Measurements from ENCODE around the gene PEX5L. TPM values are rescaled to one million over a fixed set of nuclear protein-coding genes. Genes with fewer than 3 reads are reported as not detected.

The PEX5L gene, protein sequence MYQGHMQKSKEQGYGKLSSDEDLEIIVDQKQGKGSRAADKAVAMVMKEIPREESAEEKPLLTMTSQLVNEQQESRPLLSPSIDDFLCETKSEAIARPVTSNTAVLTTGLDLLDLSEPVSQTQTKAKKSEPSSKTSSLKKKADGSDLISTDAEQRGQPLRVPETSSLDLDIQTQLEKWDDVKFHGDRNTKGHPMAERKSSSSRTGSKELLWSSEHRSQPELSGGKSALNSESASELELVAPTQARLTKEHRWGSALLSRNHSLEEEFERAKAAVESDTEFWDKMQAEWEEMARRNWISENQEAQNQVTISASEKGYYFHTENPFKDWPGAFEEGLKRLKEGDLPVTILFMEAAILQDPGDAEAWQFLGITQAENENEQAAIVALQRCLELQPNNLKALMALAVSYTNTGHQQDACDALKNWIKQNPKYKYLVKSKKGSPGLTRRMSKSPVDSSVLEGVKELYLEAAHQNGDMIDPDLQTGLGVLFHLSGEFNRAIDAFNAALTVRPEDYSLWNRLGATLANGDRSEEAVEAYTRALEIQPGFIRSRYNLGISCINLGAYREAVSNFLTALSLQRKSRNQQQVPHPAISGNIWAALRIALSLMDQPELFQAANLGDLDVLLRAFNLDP
- total RNA-seq, result 0.24 and 0.65 TPM in 2 replicates

DNA sequence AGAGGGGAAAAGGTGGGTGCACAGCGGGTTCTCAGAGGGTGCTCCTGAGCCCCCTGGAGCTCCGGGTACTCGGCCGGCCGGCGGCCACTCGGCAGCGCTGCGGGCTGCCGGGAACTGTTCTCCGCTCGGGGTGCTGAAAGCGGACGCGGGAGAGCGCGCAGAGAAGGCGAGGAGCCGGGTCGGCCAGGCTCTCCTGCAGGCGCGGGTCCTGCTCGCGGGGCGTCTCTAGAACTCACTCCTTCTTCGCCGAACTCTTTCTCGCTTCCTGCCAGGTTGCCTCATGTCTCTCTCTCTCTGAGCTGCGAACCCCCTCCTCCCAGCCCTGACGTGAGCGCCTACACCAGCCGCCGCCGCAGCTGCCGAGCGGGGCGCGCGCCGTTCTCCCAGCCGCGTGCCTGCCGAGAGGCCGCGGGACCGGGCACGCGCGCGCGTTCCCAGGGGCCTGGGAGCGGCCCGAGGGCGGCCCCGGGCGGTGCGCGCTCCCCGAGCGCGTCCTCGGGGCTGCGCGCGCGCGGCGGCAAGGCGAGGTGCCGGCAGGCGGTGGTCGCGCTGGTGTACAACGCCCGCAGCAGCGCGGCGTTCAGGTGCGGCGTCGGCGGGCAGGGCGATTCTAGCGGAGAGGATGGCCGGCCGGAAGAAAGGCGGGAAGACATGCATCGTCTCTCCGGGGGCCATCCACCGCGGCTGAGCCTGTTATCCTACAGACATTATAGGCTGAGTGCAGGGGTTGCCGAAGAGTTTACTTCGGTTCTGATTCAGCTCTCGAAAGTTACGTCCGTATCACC lies at the start of gene PEX5L:
Gene PEX5L (minus strand): TSS at position 267 of the 785 bp plus-strand sequence. CDS start 338 bp downstream, outside the sequence.

Measured in hair follicle dermal papilla cell (primary cell).